Mesenchymal stem cell (in vitro differentiated cells and primary cell): ENCODE data around the gene POLN.

Experiments
- DNase-seq: peaks from one replicate; pipeline ENCODE4 v3.0.0-alpha.2; 2013
- H2AFZ ChIP-seq: one replicate; pipeline ENCODE4 v1.6.1; 2013; ENCODE audit warnings: low read depth, mild to moderate bottlenecking, control low read depth, inconsistent platforms, low read length, moderate library complexity
- H2AK5ac ChIP-seq: 2 replicates; pipeline ENCODE4 v1.6.1; 2013; ENCODE audit warnings: low read length, moderate library complexity, mild to moderate bottlenecking, inconsistent platforms; ENCODE audit not compliant: severe bottlenecking
- H2BK120ac ChIP-seq: one replicate; pipeline ENCODE4 v1.6.1; 2013; ENCODE audit warnings: low read depth, mild to moderate bottlenecking, inconsistent platforms, low read length, moderate library complexity
- H2BK12ac ChIP-seq, 2 experiments: one replicate each; pipeline ENCODE4 v1.6.1; 2013; ENCODE audit warnings: inconsistent platforms in 2 of 2, low read length in 2 of 2, mild to moderate bottlenecking in 2 of 2, moderate library complexity in 2 of 2, control low read depth in 1 of 2
- H2BK15ac ChIP-seq: one replicate; pipeline ENCODE4 v1.6.1; 2013; ENCODE audit warnings: mild to moderate bottlenecking, low read depth, inconsistent platforms; ENCODE audit not compliant: poor library complexity, severe bottlenecking
- H2BK5ac ChIP-seq: 2 replicates; pipeline ENCODE4 v1.6.1; 2013; ENCODE audit warnings: low read depth, mild to moderate bottlenecking, low read length, control low read depth, inconsistent platforms; ENCODE audit not compliant: poor library complexity, severe bottlenecking
- H3K14ac ChIP-seq, 2 experiments: one replicate each; pipeline ENCODE4 v1.6.1; 2013; ENCODE audit warnings: inconsistent platforms in 2 of 2, low read length in 2 of 2, control low read depth in 1 of 2, mild to moderate bottlenecking in 1 of 2, moderate library complexity in 1 of 2
- H3K18ac ChIP-seq, 2 experiments: one replicate each; pipeline ENCODE4 v1.6.1; 2013; ENCODE audit warnings: inconsistent platforms in 2 of 2, low read length in 2 of 2, control low read depth in 1 of 2, low read depth in 1 of 2, mild to moderate bottlenecking in 1 of 2
- H3K23ac ChIP-seq, 2 experiments: one replicate each; pipeline ENCODE4 v1.6.1; 2013; ENCODE audit warnings: inconsistent platforms in 2 of 2, low read length in 2 of 2, mild to moderate bottlenecking in 2 of 2, moderate library complexity in 2 of 2, control low read depth in 1 of 2
- H3K27ac ChIP-seq: 2 replicates; pipeline ENCODE4 v1.5.1; 2013; ENCODE audit warnings: mild to moderate bottlenecking, moderate library complexity, low read length, control low read depth, inconsistent platforms; ENCODE audit not compliant: poor library complexity, severe bottlenecking
- H3K27me3 ChIP-seq, 2 experiments: 2 replicates each; pipeline versions ENCODE4 v1.6.1 to v1.7.0; 2013; ENCODE audit warnings: low read length in 2 of 2, mild to moderate bottlenecking in 2 of 2, moderate library complexity in 2 of 2, control low read depth in 1 of 2, inconsistent platforms in 1 of 2; ENCODE audit not compliant: control insufficient read depth in 1 of 2, insufficient read depth in 1 of 2
- H3K36me3 ChIP-seq, 2 experiments: 2 replicates each; pipeline versions ENCODE4 v1.6.1 to v1.7.0; 2013; ENCODE audit warnings: low read length in 2 of 2, control low read depth in 1 of 2, inconsistent platforms in 1 of 2, low read depth in 1 of 2, mild to moderate bottlenecking in 1 of 2; ENCODE audit not compliant: insufficient read depth in 2 of 2, control insufficient read depth in 1 of 2
- H3K4ac ChIP-seq, 2 experiments: one replicate each; pipeline ENCODE4 v1.6.1; 2013; ENCODE audit warnings: inconsistent platforms in 2 of 2, low read length in 2 of 2, mild to moderate bottlenecking in 2 of 2, moderate library complexity in 2 of 2, control low read depth in 1 of 2, low read depth in 1 of 2
- H3K4me1 ChIP-seq: 2 replicates; pipeline ENCODE4 v1.6.1; 2013; ENCODE audit warnings: low read depth, low read length, control low read depth; ENCODE audit not compliant: control insufficient read depth, insufficient read depth
- H3K4me2 ChIP-seq: 2 replicates; pipeline ENCODE4 v1.6.1; 2013; ENCODE audit warnings: low read length, mild to moderate bottlenecking, inconsistent platforms; ENCODE audit not compliant: poor library complexity, severe bottlenecking
- H3K4me3 ChIP-seq, 2 experiments: 2 replicates each; pipeline versions ENCODE4 v1.5.1 to v1.7.0; 2013; ENCODE audit warnings: low read length in 2 of 2, mild to moderate bottlenecking in 2 of 2, control low read depth in 1 of 2, low read depth in 1 of 2; ENCODE audit not compliant: insufficient read depth in 1 of 2
- H3K79me1 ChIP-seq: replicated peaks from 2 replicates; pipeline ENCODE4 v1.6.1; 2013; ENCODE audit warnings: mild to moderate bottlenecking, control low read depth, low read length, inconsistent platforms; ENCODE audit not compliant: poor library complexity, severe bottlenecking
- H3K9ac ChIP-seq: 2 replicates; pipeline ENCODE4 v1.7.0; 2013; ENCODE audit warnings: mild to moderate bottlenecking, low read length, moderate library complexity
- H3K9me3 ChIP-seq: 2 replicates; pipeline ENCODE4 v1.7.0; 2013; ENCODE audit warnings: mild to moderate bottlenecking, low read length; ENCODE audit not compliant: control insufficient read depth
- H4K8ac ChIP-seq: one replicate; pipeline ENCODE4 v1.6.1; 2013; ENCODE audit warnings: inconsistent platforms, mild to moderate bottlenecking, low read length, moderate library complexity
- H4K91ac ChIP-seq: one replicate; pipeline ENCODE4 v1.6.1; 2013; ENCODE audit warnings: mild to moderate bottlenecking, low read length, inconsistent platforms
- WGBS: methylation state at CpG from one replicate; pipeline ENCODE4 v1.1.7; 2013; ENCODE audit warnings: mixed read lengths; 5-methylcytosine and 5-hydroxymethylcytosine counted together

Gene POLN

GRCh38 chr4:2125023-2125422 is 116.9 kb downstream of the POLN start:
- Histone ChIP-seq H2BK12ac (no peak overlapping the region), H3K9ac (no peak overlapping the region), H3K4me3 (no peak overlapping the region), H2BK5ac (no peak overlapping the region), H2AK5ac (no peak overlapping the region), H4K8ac (no peak overlapping the region), H3K27me3 (no peaks in the 10 kb centered on the region), H3K27ac (no peak overlapping the region), H3K14ac (no peak overlapping the region), H3K4me2 (no peak overlapping the region), H4K91ac (no peak overlapping the region), H2AFZ (no peak overlapping the region), H3K18ac (no peak overlapping the region), H3K4me1 (no peaks in the 10 kb centered on the region), H2BK15ac (no peak overlapping the region), H2BK120ac (no peak overlapping the region), H3K36me3 (peaks cover 0 to 7% of the 10 kb centered on the region in 2 experiments), H3K79me1 (no peaks in the 10 kb centered on the region), H3K23ac (no peak overlapping the region), H3K4ac (no peak overlapping the region), H3K9me3 (no peaks in the 10 kb centered on the region)
- 95% methylated on average over 4 of the region's 4 CpGs for WGBS
- DNase-seq = no peak

- WGBS = 73% methylated on average over 4 of the region's 6 CpGs
- H2AFZ ChIP-seq = no peak overlapping the region
- no peak overlapping the region for H3K14ac ChIP-seq
- H2BK5ac ChIP-seq = no peak overlapping the region
- no peak overlapping the region for H3K4ac ChIP-seq
- no peak overlapping the region for H4K91ac ChIP-seq
- H3K9me3 ChIP-seq = no peaks in the 10 kb centered on the region
- H4K8ac ChIP-seq = no peak overlapping the region
- H2BK120ac ChIP-seq = no peak overlapping the region
- H3K18ac ChIP-seq = no peak overlapping the region
- no peak overlapping the region for H3K23ac ChIP-seq
- no peaks in the 10 kb centered on the region for H3K79me1 ChIP-seq
- no peak for DNase-seq
- H3K4me1 ChIP-seq = no peaks in the 10 kb centered on the region
- no peaks in the 10 kb centered on the region for H3K27me3 ChIP-seq
- no peak overlapping the region for H3K4me2 ChIP-seq
- no peak overlapping the region for H2BK12ac ChIP-seq
- no peak overlapping the region for H2BK15ac ChIP-seq
- no peaks in the 10 kb centered on the region for H3K36me3 ChIP-seq
- no peak overlapping the region for H2AK5ac ChIP-seq
- H3K27ac ChIP-seq = no peak overlapping the region
- H3K4me3 ChIP-seq = no peak overlapping the region
- H3K9ac ChIP-seq = no peak overlapping the region
Measured at GRCh38 chr4:2116687-2117400, 125.1 kb downstream of the POLN start.

- no peak overlapping the region for H2AK5ac ChIP-seq
- H3K18ac ChIP-seq = no peak overlapping the region
- no peak overlapping the region for H3K4me2 ChIP-seq
- H3K27me3 ChIP-seq = no peaks in the 10 kb centered on the region
- WGBS = 67% methylated on average over 1 of the region's 1 CpG
- H2BK15ac ChIP-seq = no peak overlapping the region
- no peak overlapping the region for H3K14ac ChIP-seq
- no peak overlapping the region for H3K27ac ChIP-seq
- no peak overlapping the region for H4K8ac ChIP-seq
- no peak overlapping the region for H3K4me3 ChIP-seq
- H3K4me1 ChIP-seq = peaks cover 10% of the 10 kb centered on the region
- no peaks in the 10 kb centered on the region for H3K36me3 ChIP-seq
- H2BK12ac ChIP-seq = no peak overlapping the region
- no peak overlapping the region for H2BK5ac ChIP-seq
- no peak overlapping the region for H3K4ac ChIP-seq
- H2BK120ac ChIP-seq = no peak overlapping the region
- H3K23ac ChIP-seq = no peak overlapping the region
- H4K91ac ChIP-seq = no peak overlapping the region
- no peak overlapping the region for H2AFZ ChIP-seq
- no peak overlapping the region for H3K9ac ChIP-seq
- H3K79me1 ChIP-seq = no peaks in the 10 kb centered on the region
- DNase-seq = no peak
- H3K9me3 ChIP-seq = peaks cover 25% of the 10 kb centered on the region
Measured at GRCh38 chr4:2105559-2105958, 136.4 kb downstream of the POLN start.

GRCh38 chr4:2104556-2105345 is 137.2 kb downstream of the POLN start:
- Histone ChIP-seq H2BK15ac (no peak overlapping the region), H3K36me3 (no peaks in the 10 kb centered on the region), H2AFZ (no peak overlapping the region), H3K4me3 (no peak overlapping the region), H3K4ac (no peak overlapping the region), H3K9me3 (peaks cover 25% of the 10 kb centered on the region), H3K18ac (no peak overlapping the region), H3K14ac (peak overlapping the region in 1 of 2 experiments; percentile 82), H3K27me3 (no peaks in the 10 kb centered on the region), H4K91ac (no peak overlapping the region), H3K23ac (no peak overlapping the region), H2BK120ac (no peak overlapping the region), H3K79me1 (no peaks in the 10 kb centered on the region), H2AK5ac (no peak overlapping the region), H4K8ac (no peak overlapping the region), H2BK12ac (no peak overlapping the region), H3K9ac (no peak overlapping the region), H2BK5ac (no peak overlapping the region), H3K4me1 (peaks cover 10% of the 10 kb centered on the region), H3K27ac (no peak overlapping the region), H3K4me2 (no peak overlapping the region)
- 85% methylated on average over 9 of the region's 9 CpGs for WGBS
- no peak for DNase-seq
